Kidney (tissue), 14 donors: ENCODE data around the gene ANKS6. TPM values are rescaled to one million over a fixed set of nuclear protein-coding genes. Genes with fewer than 3 reads are reported as not detected.

Experiments used
- DNase-seq, 5 donors: peaks; one replicate each; pipeline ENCODE4 v3.0.0-alpha.2; 2013 to 2020
- FAIRE-seq: peaks from 2 replicates; lab custom pipeline; 2012; peaks lifted over from hg19 to GRCh38; lab: Jason Lieb, UNC
- H3K27ac ChIP-seq, 2 donors: one replicate each; pipeline ENCODE4 v1.7.0; 2013; ENCODE audit warnings: low read depth in 2 of 2, low read length in 2 of 2, inconsistent platforms in 1 of 2
- H3K27me3 ChIP-seq: one replicate; pipeline ENCODE4 v1.7.1; 2013; ENCODE audit warnings: low read length, inconsistent platforms; ENCODE audit not compliant: control insufficient read depth, insufficient read depth
- H3K36me3 ChIP-seq, 3 donors: one replicate each; pipeline versions ENCODE4 v1.7.0 to v1.7.1; 2013; ENCODE audit warnings: low read length in 3 of 3, control low read depth in 1 of 3, inconsistent platforms in 1 of 3; ENCODE audit not compliant: insufficient read depth in 3 of 3, control insufficient read depth in 2 of 3
- H3K4me1 ChIP-seq, 3 donors: one replicate each; pipeline versions ENCODE4 v1.7.0 to v1.7.1; 2013; ENCODE audit warnings: low read length in 3 of 3, inconsistent platforms in 1 of 3, low read depth in 1 of 3; ENCODE audit not compliant: control insufficient read depth in 2 of 3, insufficient read depth in 2 of 3
- H3K4me3 ChIP-seq, 3 donors: one replicate each; pipeline versions ENCODE4 v1.7.0 to v1.8.1; 2013; ENCODE audit warnings: low read length in 3 of 3, control low read depth in 1 of 3, inconsistent platforms in 1 of 3
- H3K9ac ChIP-seq, 3 donors: one replicate each; pipeline versions ENCODE4 v1.7.0 to v1.7.1; 2013; ENCODE audit warnings: low read length in 3 of 3, control low read depth in 1 of 3, inconsistent platforms in 1 of 3
- H3K9me3 ChIP-seq, 3 donors: one replicate each; pipeline versions ENCODE4 v1.7.0 to v1.7.1; 2013; ENCODE audit warnings: low read length in 3 of 3, control low read depth in 1 of 3, inconsistent platforms in 1 of 3; ENCODE audit not compliant: control insufficient read depth in 2 of 3, insufficient read depth in 1 of 3
- intact Hi-C: fragments of 100-400 bp; cut with DNase I; formaldehyde crosslinking; loops from one replicate; pipeline ENCODE4 v1.11.1; 2022
- polyA plus RNA-seq: library from polyadenylated mRNA; stranded (reverse); fragments of 350-450 nt; fragmentation: Illumina TruSeq; extraction: RNeasy Lipid Tissue Mini Kit (QIAGEN cat#74804); gene quantifications from one replicate; pipeline ENCODE4 v1.2.3, GENCODE V29; 2014; ENCODE audit warnings: low read depth, low replicate concordance; ENCODE audit not compliant: insufficient read depth
- total RNA-seq: library from RNA; stranded (reverse); fragmentation: NEBNext Ultra II Directional; extraction: Animal tissue kit (Norgen Biotek cat#: 25700); gene quantifications from one replicate; pipeline ENCODE4 v1.2.1, GENCODE V29; 2021
- TF ChIP-seq, protein P1 (sequence below): IDR thresholded peaks from 3 replicates; pipeline ENCODE4 v1.5.1; 2012; ENCODE audit warnings: mild to moderate bottlenecking, moderate library complexity, borderline replicate concordance; ENCODE audit not compliant: insufficient read depth; ENCODE audit errors: extremely low read depth
- donor health status: control.
- donor health status: control.
- donor health status: control.
- donor health status: control.
- donor health status: control.
- donor health status: DM: yes; HTN: yes; CAD: no.
- donor health status: Normal renal cell carcinoma (clear cell type).

The ANKS6 gene
- total and polyA plus RNA-seq, 2 donors from 2014 or later = 22.0 to 31.8 TPM

DNA sequence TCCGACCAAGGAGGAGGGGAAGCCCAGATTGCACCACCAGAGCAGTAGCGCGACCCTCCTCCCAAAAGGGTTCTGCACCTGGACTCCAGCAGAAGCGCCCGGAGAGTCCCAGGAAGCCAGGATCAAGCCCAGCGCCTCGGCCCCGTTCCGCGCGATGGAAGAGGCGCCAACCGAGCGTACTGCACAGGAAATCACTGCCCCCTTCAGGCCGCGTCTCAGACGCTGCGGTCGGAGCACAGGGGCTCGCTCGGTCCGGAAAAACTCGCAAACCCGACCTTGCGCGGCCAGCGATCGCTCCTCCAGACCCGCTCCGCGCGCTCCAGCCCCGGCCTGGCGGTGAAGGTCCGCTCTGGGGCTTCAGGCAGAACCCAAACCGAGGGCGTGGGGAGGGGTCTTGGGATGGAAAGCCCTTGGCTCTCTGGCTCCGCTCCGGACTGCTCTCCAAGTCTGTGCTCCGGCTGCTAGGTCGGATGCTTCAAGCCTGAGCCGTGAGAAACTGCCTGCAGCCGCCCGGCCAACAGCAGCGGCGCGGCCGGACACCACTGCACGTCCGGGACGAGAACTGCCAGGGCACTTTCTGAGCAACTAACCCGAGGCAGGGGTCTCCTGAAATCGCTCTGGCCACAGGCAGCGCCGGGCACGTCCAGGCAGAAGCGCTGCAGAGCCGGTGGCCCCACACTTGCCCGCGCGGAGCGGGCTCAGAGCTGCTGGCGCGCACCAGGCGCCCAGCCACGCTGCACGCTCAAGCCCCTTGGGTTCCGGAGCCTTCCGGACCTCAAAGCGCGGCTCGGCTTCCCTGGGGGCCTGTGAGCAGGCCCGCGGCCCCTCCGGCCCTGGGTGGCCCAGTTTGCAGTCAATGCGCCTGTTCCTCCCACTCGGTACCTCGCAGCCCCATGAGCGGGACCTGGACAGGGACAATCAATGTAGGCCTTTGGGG, 88.9 kb downstream of the ANKS6 start:
- no peak for FAIRE-seq

GRCh38 chr9:98706651-98707165, 89.6 kb downstream of the ANKS6 start:
- FAIRE-seq (no peak), DNase-seq (no peak)
- no peaks in the 10 kb centered on the region for H3K9me3 ChIP-seq
- no peak overlapping the region for H3K9ac ChIP-seq
- no peak overlapping the region for H3K27ac ChIP-seq
- peaks cover 17% of the 10 kb centered on the region for H3K27me3 ChIP-seq
- intact Hi-C loops = no loop called here
- H3K4me1 ChIP-seq = peaks cover 0 to 8% (median 0%) of the 10 kb centered on the region in 3 donors
- H3K4me3 ChIP-seq = no peak overlapping the region
- TF ChIP-seq, protein P1, sequence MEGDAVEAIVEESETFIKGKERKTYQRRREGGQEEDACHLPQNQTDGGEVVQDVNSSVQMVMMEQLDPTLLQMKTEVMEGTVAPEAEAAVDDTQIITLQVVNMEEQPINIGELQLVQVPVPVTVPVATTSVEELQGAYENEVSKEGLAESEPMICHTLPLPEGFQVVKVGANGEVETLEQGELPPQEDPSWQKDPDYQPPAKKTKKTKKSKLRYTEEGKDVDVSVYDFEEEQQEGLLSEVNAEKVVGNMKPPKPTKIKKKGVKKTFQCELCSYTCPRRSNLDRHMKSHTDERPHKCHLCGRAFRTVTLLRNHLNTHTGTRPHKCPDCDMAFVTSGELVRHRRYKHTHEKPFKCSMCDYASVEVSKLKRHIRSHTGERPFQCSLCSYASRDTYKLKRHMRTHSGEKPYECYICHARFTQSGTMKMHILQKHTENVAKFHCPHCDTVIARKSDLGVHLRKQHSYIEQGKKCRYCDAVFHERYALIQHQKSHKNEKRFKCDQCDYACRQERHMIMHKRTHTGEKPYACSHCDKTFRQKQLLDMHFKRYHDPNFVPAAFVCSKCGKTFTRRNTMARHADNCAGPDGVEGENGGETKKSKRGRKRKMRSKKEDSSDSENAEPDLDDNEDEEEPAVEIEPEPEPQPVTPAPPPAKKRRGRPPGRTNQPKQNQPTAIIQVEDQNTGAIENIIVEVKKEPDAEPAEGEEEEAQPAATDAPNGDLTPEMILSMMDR = no peak
- no peaks in the 10 kb centered on the region for H3K36me3 ChIP-seq

More for the DNA sequence above, 88.9 kb downstream of the ANKS6 start:
- peak in 4 of 5 donors; percentile 86 to 92 (median 90) for DNase-seq
- H3K27ac ChIP-seq = no peak overlapping the region
- TF ChIP-seq, protein P1 = peak; percentile 19
- intact Hi-C loops = no loop called here
- no peak overlapping the region for H3K9ac ChIP-seq
- no peaks in the 10 kb centered on the region for H3K9me3 ChIP-seq
- H3K27me3 ChIP-seq = peaks cover 17% of the 10 kb centered on the region
- H3K4me3 ChIP-seq = no peak overlapping the region
- peaks cover 0 to 8% (median 0%) of the 10 kb centered on the region in 3 donors for H3K4me1 ChIP-seq
- no peaks in the 10 kb centered on the region for H3K36me3 ChIP-seq

DNA sequence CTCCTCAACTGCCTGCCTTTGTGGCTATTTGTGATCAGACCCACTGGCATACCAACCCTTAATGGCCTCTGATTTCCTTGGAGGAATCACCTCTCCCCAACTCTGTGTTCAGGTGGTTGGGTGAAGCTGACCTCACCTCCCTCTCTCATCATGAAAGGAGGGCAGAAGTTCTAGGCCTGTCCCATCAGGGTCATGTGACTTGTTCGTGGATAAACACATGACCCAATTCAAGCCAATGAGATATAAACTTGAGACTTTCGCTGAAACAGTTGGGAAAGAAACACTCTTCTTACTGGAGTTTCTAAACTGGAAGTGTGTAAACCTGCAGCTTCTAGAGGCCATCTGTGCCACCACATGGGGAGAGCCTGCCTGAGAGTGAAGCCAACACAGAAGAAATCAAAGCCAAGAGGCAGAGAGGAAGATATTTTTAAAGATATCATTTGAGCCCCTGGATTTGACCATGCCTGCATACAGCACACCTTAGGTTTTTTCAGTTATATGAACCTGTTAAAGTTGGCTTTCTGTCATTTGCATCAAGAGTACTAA, 93.4 kb downstream of the ANKS6 start:
- Histone ChIP-seq H3K4me1 (peaks cover 0 to 8% (median 0%) of the 10 kb centered on the region in 3 donors), H3K9ac (no peak overlapping the region), H3K36me3 (no peaks in the 10 kb centered on the region), H3K27ac (no peak overlapping the region), H3K27me3 (peaks cover 8% of the 10 kb centered on the region), H3K9me3 (peaks cover 0 to 5% (median 0%) of the 10 kb centered on the region in 3 donors), H3K4me3 (no peak overlapping the region)
- TF ChIP-seq, protein P1 = no peak
- FAIRE-seq = no peak
- intact Hi-C loops = no loop called here
- no peak for DNase-seq
